ENCODE measurements around the gene BIRC3.
A peak's percentile ranks its signal among the peaks of the same experiment; 100 is the strongest.

DNA sequence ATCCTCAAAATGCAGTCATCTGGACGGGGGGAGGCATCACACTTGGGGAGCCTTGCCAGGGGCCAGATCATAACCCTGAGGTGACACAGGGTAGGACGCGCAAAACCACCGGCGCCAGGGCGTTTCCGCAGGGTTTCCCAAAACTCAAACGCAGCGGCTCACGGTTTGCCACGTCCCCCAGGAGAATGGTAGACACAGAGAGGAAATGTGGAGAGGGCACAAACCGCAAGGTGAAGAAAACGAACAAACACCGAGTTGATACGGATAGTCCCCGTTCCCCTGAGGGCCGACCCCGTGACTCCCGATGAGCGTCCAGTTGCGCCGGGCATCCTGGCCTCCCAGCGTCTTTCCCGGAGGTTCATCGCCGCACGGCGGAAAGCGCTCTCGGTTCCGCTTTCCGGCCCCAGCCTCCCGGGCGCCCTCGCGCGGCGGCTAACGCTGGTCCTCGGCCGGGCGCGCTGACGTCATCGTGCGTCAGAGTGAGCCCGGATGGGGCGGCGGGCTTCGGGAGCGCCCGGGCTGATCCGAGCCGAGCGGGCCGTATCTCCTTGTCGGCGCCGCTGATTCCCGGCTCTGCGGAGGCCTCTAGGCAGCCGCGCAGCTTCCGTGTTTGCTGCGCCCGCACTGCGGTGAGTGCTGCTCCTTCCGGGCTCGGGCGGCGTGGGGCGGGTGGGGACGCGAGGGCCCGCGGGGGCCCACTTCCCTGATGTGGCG is 29.6 kb downstream of the BIRC3 start, which contains the start of gene BIRC2:
- no peak for TF ChIP-seq CEBPB (IDR thresholded peaks at IDR 0.05; ENCODE audit: low read depth, low read length)
- TF ChIP-seq SUZ12 (IDR thresholded peaks at IDR 0.05; ENCODE audit: low read length): no peak
- TF ChIP-seq, protein P1, sequence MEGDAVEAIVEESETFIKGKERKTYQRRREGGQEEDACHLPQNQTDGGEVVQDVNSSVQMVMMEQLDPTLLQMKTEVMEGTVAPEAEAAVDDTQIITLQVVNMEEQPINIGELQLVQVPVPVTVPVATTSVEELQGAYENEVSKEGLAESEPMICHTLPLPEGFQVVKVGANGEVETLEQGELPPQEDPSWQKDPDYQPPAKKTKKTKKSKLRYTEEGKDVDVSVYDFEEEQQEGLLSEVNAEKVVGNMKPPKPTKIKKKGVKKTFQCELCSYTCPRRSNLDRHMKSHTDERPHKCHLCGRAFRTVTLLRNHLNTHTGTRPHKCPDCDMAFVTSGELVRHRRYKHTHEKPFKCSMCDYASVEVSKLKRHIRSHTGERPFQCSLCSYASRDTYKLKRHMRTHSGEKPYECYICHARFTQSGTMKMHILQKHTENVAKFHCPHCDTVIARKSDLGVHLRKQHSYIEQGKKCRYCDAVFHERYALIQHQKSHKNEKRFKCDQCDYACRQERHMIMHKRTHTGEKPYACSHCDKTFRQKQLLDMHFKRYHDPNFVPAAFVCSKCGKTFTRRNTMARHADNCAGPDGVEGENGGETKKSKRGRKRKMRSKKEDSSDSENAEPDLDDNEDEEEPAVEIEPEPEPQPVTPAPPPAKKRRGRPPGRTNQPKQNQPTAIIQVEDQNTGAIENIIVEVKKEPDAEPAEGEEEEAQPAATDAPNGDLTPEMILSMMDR (IDR thresholded peaks at IDR 0.05; ENCODE audit: control extremely low read depth in 1 of 3, insufficient read depth in 1 of 3, low read depth in 1 of 3, low read length in 3 of 3): peak; percentile 71 to 78 (median 75)
- peak; percentile 87 for TF ChIP-seq TAF1 (IDR thresholded peaks at IDR 0.05; ENCODE audit: low read depth, low read length)
